ENCODE measurements around the gene CAPN2.
"Not testable (repeated sequence)": the region's sequence is repeated elsewhere in the genome, so short reads cannot be mapped to it uniquely, and the experiment has no call there.

The CAPN2 gene

GRCh38 chr1:223717695-223718363 is 5.5 kb downstream of the CAPN2 start:
- FAIRE-seq, result no peak

- FAIRE-seq, result no peak
These were observed 6.5 kb downstream of the CAPN2 start for GRCh38 chr1:223718850-223719249.

GRCh38 chr1:223720971-223721591 is 8.7 kb downstream of the CAPN2 start:
- no peak for FAIRE-seq

- FAIRE-seq, result no peak
These were observed 9.6 kb downstream of the CAPN2 start for GRCh38 chr1:223721658-223722607.

GRCh38 chr1:223723351-223723904 is 11.1 kb downstream of the CAPN2 start:
- FAIRE-seq, result no peak

GRCh38 chr1:223724376-223724775 is 12.0 kb downstream of the CAPN2 start:
- no peak for FAIRE-seq

GRCh38 chr1:223725578-223725977 is 13.2 kb downstream of the CAPN2 start:
- no peak for FAIRE-seq

GRCh38 chr1:223726380-223727001 is 14.2 kb downstream of the CAPN2 start:
- FAIRE-seq, result no peak

- no peak for FAIRE-seq
These were observed 15.2 kb downstream of the CAPN2 start for GRCh38 chr1:223727541-223727940.

- FAIRE-seq, result no peak
These were observed 17.6 kb downstream of the CAPN2 start for GRCh38 chr1:223729906-223730305.

- no peak for FAIRE-seq
These were observed 18.3 kb downstream of the CAPN2 start for GRCh38 chr1:223730479-223731132.

GRCh38 chr1:223731133-223731770 is 18.9 kb downstream of the CAPN2 start:
- no peak for FAIRE-seq

- FAIRE-seq, result no peak
These were observed 20.9 kb downstream of the CAPN2 start for GRCh38 chr1:223732993-223733798.

GRCh38 chr1:223733898-223734852 is 21.8 kb downstream of the CAPN2 start:
- no peak for FAIRE-seq

- not testable (repeated sequence) for FAIRE-seq
These were observed 24.3 kb downstream of the CAPN2 start for GRCh38 chr1:223736638-223737037.

GRCh38 chr1:223737342-223737741 is 25.0 kb downstream of the CAPN2 start:
- no peak for FAIRE-seq

GRCh38 chr1:223738465-223739365 is 26.4 kb downstream of the CAPN2 start:
- no peak for FAIRE-seq

- FAIRE-seq, result no peak
These were observed 27.2 kb downstream of the CAPN2 start for GRCh38 chr1:223739366-223740037.

All from G401.6 (cell line).